Ishikawa (cell line): ENCODE data around the gene KRTAP10-4.

Experiments
- CEBPB ChIP-seq: IDR thresholded peaks from 2 replicates; pipeline ENCODE4 v1.6.1; 2012
- CREB1 ChIP-seq: IDR thresholded peaks from 2 replicates; pipeline ENCODE4 v1.6.1; 2012; ENCODE audit warnings: low read depth
- EGR1 ChIP-seq: IDR thresholded peaks from 2 replicates; pipeline ENCODE4 v1.6.1; 2012
- EP300 ChIP-seq: IDR thresholded peaks from 2 replicates; pipeline ENCODE4 v1.6.1; 2012; ENCODE audit warnings: borderline replicate concordance
- FOXM1 ChIP-seq: IDR thresholded peaks from 2 replicates; pipeline ENCODE4 v1.6.1; 2012; ENCODE audit warnings: low read depth, borderline replicate concordance
- MAX ChIP-seq: IDR thresholded peaks from 2 replicates; pipeline ENCODE4 v1.6.1; 2012
- NFIC ChIP-seq: IDR thresholded peaks from 2 replicates; pipeline ENCODE4 v1.6.1; 2012
- RAD21 ChIP-seq: IDR thresholded peaks from 2 replicates; pipeline ENCODE4 v1.6.1; 2012; ENCODE audit warnings: low read depth
- REST ChIP-seq: IDR thresholded peaks from 2 replicates; pipeline ENCODE4 v1.6.1; 2012; ENCODE audit warnings: low read depth, mild to moderate bottlenecking
- TAF1 ChIP-seq: IDR thresholded peaks from 2 replicates; pipeline ENCODE4 v1.6.1; 2012; ENCODE audit warnings: low read depth, mild to moderate bottlenecking
- TCF12 ChIP-seq: IDR thresholded peaks from 2 replicates; pipeline ENCODE4 v1.6.1; 2012; ENCODE audit warnings: low read depth
- TEAD4 ChIP-seq: IDR thresholded peaks from 2 replicates; pipeline ENCODE4 v1.6.1; 2012
- YY1 ChIP-seq: IDR thresholded peaks from 2 replicates; pipeline ENCODE4 v1.6.1; 2012; ENCODE audit warnings: low read depth
- ZBTB7A ChIP-seq: IDR thresholded peaks from 2 replicates; pipeline ENCODE4 v1.6.1; 2012; ENCODE audit warnings: low read depth
- TF ChIP-seq, protein P1 (sequence below): IDR thresholded peaks from 2 replicates; pipeline ENCODE4 v1.6.1; 2012

KRTAP10-4 gene

DNA sequence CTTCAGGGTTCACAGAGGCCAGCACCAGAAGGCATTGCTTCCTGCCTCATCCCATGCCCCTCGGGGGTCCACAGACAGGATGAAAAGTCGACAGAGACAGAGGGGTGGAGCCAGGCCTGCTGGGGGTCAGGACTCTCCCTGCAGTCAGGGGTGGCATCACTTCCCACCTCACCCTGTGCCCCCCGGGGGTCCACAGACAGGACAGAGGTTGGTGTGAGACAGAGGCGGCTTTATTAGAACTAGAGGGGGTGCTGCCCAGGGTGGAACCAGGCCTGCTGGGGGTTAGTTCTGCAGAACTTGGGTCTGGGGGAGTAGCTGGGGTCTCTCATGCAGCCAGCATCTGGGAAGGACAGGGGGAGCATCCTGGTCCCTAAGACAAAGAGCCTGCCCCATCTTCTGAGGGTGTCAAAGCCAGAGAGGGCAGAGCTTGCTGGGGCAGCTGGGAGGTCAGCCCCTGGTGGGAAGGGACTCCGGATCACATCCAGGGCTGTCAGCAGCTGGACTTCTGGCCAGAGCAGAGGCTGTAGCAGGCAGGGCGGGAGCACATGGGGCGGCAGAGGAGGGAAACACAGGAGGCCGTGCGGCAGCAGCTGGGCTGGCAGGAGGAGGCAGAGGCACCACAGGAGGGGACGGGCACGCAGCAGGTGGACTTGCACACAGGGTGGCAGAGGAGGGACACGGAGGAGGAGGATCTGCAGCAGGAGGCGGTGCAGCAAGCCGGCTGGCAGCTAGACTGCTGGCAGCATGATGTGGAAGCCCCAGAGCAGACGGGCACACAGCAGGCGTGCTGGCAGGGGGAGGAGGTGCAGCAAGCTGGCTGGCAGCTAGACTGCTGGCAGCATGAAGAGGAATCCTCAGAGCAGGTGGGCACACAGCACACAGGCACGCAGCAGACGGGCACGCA lies 17.6 kb downstream of the KRTAP10-4 start:
- 0 out of 2 replicates have a peak, but pooled peaks have one; percentile 25 for TF ChIP-seq EP300

DNA sequence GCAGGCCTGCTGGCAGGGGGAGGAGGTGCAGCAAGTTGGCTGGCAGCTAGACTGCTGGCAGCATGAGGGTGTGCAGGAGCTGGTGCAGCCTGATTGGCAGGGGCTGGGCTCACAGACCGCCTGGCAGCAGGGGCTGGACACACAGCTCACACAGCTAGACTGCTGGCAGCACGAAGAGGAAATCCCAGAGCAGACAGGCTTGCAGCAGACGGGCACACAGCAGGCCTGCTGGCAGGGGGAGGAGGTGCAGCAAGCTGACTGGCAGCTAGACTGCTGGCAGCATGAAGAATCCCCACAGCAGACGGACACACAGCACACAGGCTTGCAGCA lies 18.2 kb downstream of the KRTAP10-4 start:
- peak; percentile 45 for TF ChIP-seq NFIC

- TF ChIP-seq EP300: no peak
- no peak for TF ChIP-seq CREB1
- TF ChIP-seq YY1: peak; percentile 59; the same call in 1 of the 2 replicates
These were observed 19.1 kb downstream of the KRTAP10-4 start, which contains the start of gene KRTAP10-6 for GRCh38 chr21:44592446-44593311. TSS of gene KRTAP10-6 (minus strand) at chr21:44592505. CDS start at chr21:44592484, 21 bp downstream.

DNA sequence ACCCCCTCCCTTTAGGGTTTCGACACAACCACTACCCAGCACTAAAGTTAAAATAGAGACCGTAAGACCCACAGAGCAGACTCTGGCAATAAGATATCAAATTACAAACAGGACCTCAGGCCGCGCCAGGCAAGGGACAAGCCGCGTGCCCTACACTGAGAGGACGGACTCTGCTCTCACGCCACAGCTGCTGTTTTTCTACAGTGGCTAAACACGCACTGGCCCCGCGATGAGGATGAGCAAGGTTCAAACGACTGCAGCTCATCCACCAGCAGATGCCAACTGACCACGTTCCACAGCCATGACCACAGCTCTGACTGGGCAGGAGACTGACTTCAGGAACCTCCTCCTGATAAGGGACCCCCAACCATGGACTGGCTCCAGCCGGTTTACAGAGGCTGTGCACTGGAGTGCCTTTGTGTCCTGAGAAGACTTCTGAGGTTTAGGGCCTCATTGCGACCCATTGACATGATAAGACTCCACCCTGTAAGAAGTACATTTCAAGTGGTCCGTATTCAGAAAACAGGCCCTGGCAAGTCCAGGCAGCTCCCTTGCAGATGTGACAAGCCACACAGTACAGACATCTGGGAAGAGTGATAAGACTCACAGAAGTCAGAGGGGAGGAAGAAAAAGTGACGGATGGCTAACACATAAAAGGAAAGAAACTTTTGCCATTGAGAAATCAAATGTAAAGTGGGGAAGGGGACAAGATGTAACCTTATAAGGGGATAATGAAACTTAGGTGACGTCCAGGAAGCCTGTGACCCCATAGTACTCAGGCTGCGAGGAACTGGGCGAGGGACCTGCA lies 20.3 kb downstream of the KRTAP10-4 start:
- TF ChIP-seq REST (no peak), CEBPB (no peak), MAX (0 out of 2 replicates have a peak, but pooled peaks have one; percentile 14), EP300 (no peak)

DNA sequence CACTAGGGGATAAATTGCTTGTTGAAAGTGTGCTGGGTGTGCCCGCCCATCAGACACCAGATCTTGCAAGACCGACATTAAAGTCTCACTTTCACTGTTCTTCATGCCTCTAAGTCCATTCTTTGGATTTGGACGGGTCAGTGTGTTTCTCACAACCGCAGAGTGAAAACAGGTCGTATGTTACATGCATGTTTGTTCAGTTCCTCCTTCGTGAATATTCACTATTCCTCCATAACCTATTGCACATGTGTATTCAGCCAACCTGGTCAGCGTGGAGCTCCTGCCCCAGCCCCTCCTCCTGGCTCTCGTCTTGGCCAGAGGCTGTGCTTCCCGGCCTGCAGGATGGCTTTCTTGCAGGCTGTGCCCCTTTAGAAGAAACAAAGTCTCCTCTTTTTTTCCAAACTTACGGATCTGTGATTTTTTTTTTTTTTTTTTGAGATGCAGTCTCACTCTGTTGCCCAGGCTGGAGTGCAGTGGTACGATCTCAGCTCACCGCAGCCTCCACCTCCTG lies 20.9 kb downstream of the KRTAP10-4 start:
- TF ChIP-seq, protein P1, sequence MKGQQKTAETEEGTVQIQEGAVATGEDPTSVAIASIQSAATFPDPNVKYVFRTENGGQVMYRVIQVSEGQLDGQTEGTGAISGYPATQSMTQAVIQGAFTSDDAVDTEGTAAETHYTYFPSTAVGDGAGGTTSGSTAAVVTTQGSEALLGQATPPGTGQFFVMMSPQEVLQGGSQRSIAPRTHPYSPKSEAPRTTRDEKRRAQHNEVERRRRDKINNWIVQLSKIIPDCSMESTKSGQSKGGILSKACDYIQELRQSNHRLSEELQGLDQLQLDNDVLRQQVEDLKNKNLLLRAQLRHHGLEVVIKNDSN: no peak
- TF ChIP-seq MAX (no peak), TCF12 (no peak), TEAD4 (no peak), ZBTB7A (no peak), TAF1 (no peak), FOXM1 (no peak), REST (no peak), EP300 (no peak), CEBPB (no peak), NFIC (no peak), EGR1 (no peak)

DNA sequence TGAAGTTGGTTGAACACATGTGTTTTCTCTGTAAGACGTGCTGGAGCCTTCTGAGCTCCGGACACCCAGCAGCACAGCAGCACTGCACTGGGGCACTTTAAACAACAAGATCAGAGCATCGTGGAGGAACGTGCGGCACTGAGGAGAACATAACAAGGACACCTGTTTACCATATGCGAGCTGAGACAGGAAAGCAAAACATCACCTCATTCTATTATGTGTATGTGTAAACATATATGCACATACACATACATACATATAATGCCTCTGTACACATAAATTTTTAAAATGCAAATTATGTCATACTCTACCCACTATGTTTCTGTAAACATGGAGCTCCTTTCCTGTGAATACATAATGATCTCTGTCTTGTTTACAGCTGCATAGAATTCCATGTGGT lies 22.0 kb downstream of the KRTAP10-4 start:
- TF ChIP-seq TCF12: no peak
- TF ChIP-seq CREB1: no peak
- no peak for TF ChIP-seq NFIC
- no peak for TF ChIP-seq MAX
- TF ChIP-seq, protein P1: no peak
- TF ChIP-seq RAD21: no peak
- TF ChIP-seq EGR1: no peak
- TF ChIP-seq TAF1: no peak
- TF ChIP-seq YY1: no peak
- no peak for TF ChIP-seq ZBTB7A
- TF ChIP-seq EP300: no peak
- no peak for TF ChIP-seq CEBPB
- no peak for TF ChIP-seq FOXM1
- no peak for TF ChIP-seq TEAD4
- no peak for TF ChIP-seq REST
